ENCODE measurements around the gene TRIM15.

DNA sequence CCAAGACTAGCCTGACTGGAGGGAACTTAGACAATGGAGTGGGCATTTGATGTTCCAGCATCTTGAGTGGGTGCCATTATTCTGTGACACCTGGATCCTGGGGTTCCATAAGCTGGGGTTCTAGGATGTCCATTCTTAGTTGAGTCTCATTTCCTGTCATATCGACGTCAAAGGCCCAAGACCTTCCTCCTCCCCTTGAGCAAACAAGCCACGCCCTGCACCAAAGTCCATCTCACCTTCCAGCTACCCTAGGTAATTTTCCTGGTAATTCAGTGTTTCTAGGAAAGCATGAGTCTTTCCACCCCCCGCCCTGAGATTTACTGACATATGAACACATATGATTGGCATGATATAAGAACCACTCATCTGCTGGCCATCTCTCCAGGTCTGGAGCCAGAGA, 27.6 kb upstream of the TRIM15 start, which contains the start of gene TRIM40:
- TF ChIP-seq FOXP2 (optimal IDR thresholded peaks at IDR 0.05; ENCODE audit: borderline replicate concordance, extremely low read depth, extremely low read length, insufficient read depth) (no peak), POLR2AphosphoS5 (IDR thresholded peaks at IDR 0.05; ENCODE audit: low read depth, low read length) (no peak), TAF1 (IDR thresholded peaks at IDR 0.05; ENCODE audit: borderline replicate concordance, insufficient read depth, low read length) (no peak), SIN3A (IDR thresholded peaks at IDR 0.05; ENCODE audit: borderline replicate concordance, insufficient read depth, low read length) (no peak)
